ENCODE results near the gene DYNLT2.

DYNLT2 gene

DNA sequence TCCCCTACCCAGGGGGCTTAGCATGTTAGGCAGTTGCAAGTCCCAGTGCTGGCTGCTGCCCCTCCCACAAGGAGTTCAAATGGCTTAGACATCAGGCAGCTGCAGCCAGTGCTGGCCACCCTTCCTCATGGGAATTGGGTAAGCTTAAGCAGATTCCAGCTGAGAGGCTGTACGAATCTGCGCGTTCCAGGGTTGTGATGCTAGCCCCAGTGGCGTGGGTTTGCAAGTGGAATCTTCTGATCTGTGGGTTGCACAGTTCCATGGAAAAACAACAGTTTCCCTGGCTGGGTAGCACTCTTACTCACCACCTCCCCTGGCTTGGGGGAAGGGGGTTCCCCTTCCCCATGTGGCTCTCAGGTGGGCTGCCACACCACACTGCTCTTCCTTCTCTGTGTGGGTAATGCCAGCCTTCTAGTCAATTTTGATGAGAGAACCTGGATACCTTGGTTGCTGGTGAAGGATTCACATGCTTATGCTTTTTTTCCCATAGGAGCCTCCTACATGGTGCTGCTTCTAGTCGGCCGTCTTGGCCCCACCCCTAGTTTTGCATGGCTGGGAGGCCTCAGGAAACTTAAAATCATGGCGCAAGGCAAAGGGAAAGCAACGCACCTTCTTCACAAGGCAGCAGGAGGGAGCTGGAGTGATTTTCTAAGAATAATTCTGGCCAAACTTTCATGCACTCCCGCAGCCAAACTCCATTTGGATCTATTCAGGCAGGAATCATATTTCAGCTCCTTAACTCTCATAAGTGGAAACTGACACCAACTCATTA, 13.0 kb downstream of the DYNLT2 start:
- DNase-seq (ENCODE audit: low read depth): no peak

GRCh38 chr6:169729961-169730360, 21.4 kb downstream of the DYNLT2 start:
- DNase-seq (ENCODE audit: low read depth): no peak

DNA sequence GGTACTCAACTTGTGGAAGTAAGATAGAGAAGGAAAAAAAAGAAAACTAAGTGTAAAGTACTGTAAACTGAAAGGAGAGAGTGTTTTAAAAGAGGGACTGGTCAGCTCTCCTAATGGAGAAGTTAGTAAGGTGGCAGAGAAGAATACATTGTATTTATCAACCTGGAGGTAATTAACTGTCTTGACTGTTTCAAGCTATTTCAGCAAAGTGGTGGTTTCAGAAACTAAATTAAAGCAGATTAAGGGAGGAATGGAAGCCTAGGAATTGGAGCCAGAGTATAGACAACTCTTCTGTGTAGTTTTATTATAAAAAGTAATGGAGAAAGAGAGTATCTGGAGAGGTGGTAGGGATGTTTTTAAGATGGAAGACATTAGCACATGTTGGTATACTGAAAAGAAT, 24.4 kb downstream of the DYNLT2 start:
- no peak for DNase-seq (ENCODE audit: low read depth)

- no peak for DNase-seq (ENCODE audit: low read depth)
These were observed 25.3 kb downstream of the DYNLT2 start for GRCh38 chr6:169726049-169726400.

GRCh38 chr6:169725125-169726048, 26.0 kb downstream of the DYNLT2 start:
- peak; percentile 99 for DNase-seq (ENCODE audit: low read depth)

GRCh38 chr6:169724494-169725124, 26.8 kb downstream of the DYNLT2 start, which contains the start of gene PHF10:
Gene PHF10 (minus strand): TSS chr6:169724500. CDS start chr6:169723931, 569 bp downstream.
- DNase-seq (ENCODE audit: low read depth): no peak

- no peak for DNase-seq (ENCODE audit: low read depth)
These were observed 27.3 kb downstream of the DYNLT2 start for GRCh38 chr6:169723991-169724493.

- DNase-seq (ENCODE audit: low read depth): peak; percentile 57
These were observed 28.0 kb downstream of the DYNLT2 start for GRCh38 chr6:169723200-169723909.

- DNase-seq (ENCODE audit: low read depth): peak; percentile 91
These were observed 28.8 kb downstream of the DYNLT2 start for GRCh38 chr6:169722362-169723199.

DNA sequence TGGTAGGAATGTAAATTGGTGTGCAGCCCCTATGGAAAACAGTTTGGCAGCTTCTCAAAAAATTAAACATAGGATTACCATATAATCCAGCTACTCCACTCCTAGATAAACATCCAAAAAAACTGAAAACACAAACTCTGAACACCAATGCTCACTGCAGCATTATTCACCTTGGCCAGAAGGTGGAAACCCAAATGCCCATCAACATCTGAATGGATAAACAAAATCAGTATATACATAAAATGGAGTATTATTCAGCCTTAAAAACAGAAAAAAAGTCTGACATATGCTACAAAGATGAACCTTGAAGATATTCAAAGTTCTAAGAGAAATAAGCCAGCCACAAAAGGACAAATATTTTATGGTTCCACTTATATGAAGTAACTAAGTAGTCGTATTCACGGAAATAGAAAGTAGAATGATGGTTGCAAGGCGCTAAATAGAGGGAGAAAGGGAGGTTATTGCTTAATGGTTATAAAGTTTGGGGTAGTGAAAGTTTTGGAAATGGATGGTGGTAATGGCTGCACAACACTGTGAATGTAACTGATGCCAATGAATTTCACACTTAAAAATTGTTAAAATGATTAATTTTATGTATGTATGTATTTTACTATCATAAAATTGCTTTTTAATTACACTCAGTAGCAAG, 31.0 kb downstream of the DYNLT2 start:
- DNase-seq (ENCODE audit: low read depth): no peak

- DNase-seq (ENCODE audit: low read depth): peak; percentile 82
These were observed 32.3 kb downstream of the DYNLT2 start for GRCh38 chr6:169719117-169719516.

GRCh38 chr6:169714595-169714994, 36.8 kb downstream of the DYNLT2 start:
- no peak for DNase-seq (ENCODE audit: low read depth)

GRCh38 chr6:169714178-169714577, 37.2 kb downstream of the DYNLT2 start:
- peak; percentile 46 for DNase-seq (ENCODE audit: low read depth)

DNA sequence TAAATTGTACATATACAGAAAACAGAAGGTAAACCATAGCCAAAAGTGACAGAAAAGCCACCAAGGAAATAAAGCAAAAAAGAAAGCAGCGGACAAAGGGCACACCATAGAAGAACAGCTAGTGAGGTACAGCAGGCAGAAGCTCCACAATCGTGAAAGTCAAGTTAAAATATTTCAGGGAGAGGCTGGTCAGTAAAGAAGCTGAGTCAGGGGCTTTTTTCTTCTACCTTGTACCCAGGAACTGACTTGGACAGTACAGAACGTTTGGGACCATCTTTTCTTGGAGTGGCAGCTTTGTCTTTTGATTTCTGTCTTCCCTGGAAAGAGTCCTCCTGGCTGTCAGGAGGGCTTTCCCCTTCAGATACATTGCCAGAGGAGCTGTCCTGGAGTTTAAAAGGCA, 41.4 kb downstream of the DYNLT2 start:
- no peak for DNase-seq (ENCODE audit: low read depth)

DNA sequence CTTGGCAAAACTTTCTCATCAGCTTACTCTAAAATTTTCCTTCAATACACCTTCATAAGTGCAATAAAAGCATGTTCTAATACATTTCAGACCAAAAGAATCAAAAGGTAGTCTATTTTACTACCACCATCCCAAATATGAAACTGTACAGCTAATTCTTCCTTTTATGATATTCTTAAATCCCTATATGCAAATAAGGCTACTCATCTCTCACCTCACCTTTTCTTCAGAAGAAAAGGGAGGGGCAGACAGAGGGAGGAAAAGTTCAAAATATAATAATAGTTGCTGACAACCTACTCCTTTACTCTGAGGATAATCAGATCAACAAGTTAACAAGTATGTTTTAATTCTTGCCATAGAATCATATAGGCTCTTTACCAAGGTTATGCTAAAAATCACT, 42.1 kb downstream of the DYNLT2 start:
- no peak for DNase-seq (ENCODE audit: low read depth)

- DNase-seq (ENCODE audit: low read depth): peak; percentile 29
These were observed 43.6 kb downstream of the DYNLT2 start for GRCh38 chr6:169707772-169708171.

GRCh38 chr6:169702840-169703246, 48.5 kb downstream of the DYNLT2 start:
- DNase-seq (ENCODE audit: low read depth): no peak

- peak; percentile 94 for DNase-seq (ENCODE audit: low read depth)
These were observed 49.2 kb downstream of the DYNLT2 start, which contains the start of the genes C6orf120 and WDR27 for GRCh38 chr6:169701954-169702839. Gene C6orf120 (plus strand): TSS chr6:169702126. CDS start chr6:169702460, 334 bp downstream. Gene WDR27 (minus strand): TSS chr6:169702029. CDS start chr6:169689005, 13,024 bp downstream.
